Measurements from ENCODE around the gene MEX3A. TPM values are rescaled to one million over a fixed set of nuclear protein-coding genes. Genes with fewer than 3 reads are reported as not detected.

Gene MEX3A
- total RNA-seq, 4 donors from 2014 or later: 0.15 to 1.4 (median 0.65) TPM

DNA sequence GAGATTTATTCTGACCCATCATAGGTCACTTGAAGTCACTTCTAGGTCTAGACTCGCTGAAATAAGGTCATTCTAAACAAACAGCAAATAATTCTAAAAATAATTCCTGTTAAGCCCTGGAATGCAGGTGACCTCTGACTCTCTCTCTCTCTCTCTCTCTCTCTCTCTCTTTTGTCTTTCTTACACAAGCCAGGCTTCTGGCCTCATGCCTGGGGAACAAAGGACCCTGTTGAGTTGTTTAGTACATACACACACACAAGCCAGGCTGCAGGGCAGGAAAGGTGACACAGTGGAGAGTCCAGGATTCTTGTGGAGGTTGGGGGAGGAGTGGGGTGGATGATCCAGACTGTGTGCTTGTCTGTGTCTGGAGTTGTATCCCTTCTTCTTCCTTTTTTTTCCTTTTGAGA, 4.0 kb upstream of the MEX3A start:
- Histone ChIP-seq H3K4me1 (peaks cover 10 to 36% (median 11%) of the 10 kb centered on the region in 3 donors), H3K27me3 (peaks cover 0 to 6% (median 0%) of the 10 kb centered on the region in 4 donors), H3K27ac (no peak overlapping the region), H3K9me3 (no peaks in the 10 kb centered on the region), H3K4me3 (no peak overlapping the region), H3K36me3 (no peaks in the 10 kb centered on the region)
- 14 to 22% methylated on average over 1 of the region's 1 CpG for WGBS, 2 donors
- intact Hi-C loops (cut with DNase I): no loop called here
- TF ChIP-seq POLR2A (IDR thresholded peaks at IDR 0.05): no peak
- DNase-seq: no peak

DNA sequence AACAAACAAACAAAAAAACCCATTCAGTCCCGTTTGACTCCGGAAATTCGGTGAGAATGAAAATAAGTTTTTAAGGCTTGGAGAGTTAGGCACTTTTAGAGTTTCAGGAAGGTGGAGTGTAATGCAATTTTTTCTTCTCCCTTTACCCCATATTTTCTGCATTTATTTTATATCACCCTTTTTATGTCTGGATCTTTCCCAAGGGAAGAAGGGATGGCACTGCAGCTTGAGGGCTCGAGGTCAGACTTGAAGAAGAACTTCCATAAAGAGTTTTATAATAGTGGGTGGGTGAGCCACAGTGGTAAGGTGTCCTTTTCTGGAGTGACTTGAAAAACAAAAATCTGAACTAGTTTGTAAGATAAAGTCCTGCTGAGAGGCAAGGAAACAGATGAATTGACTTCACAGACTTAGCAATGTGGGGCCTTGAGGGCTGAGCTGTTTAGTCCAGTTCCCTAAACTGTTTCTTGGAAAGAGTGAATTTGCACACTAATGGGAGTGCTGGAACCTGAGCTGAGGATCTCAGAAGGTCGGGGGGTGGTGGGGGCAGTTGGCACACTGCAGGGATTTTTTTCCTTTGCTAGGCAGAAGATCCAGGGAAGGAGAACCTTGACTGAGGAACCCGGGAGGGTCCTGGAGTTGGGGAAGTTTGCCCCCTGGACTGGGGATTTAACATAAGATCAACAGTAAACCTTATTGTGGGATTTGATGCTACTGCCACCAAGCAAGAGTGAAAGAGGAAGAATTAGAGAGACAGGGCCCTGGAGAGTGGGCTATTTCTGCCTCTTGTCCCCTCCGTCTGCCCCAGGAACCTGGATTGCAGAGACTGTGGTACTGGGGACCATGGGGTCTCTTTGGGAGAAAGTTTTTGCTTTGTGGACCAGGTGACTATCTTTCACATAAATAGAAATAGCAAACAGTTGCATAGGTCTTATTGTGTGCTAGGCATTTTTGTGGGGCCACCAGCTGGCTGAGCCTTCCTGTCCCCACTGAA, 1.8 kb upstream of the MEX3A start:
- Histone ChIP-seq H3K9me3 (no peaks in the 10 kb centered on the region), H3K27ac (no peak overlapping the region), H3K4me3 (peak overlapping the region in 2 of 4 donors; percentile 75 to 96), H3K4me1 (peaks cover 7 to 38% (median 10%) of the 10 kb centered on the region in 3 donors), H3K27me3 (peaks cover 0 to 13% (median 0%) of the 10 kb centered on the region in 4 donors), H3K36me3 (no peaks in the 10 kb centered on the region)
- WGBS, 2 donors: 67 to 68% methylated on average over 7 of the region's 7 CpGs
- intact Hi-C loops (cut with DNase I): no loop called here
- TF ChIP-seq POLR2A (IDR thresholded peaks at IDR 0.05): no peak
- TF ChIP-seq, protein P1, sequence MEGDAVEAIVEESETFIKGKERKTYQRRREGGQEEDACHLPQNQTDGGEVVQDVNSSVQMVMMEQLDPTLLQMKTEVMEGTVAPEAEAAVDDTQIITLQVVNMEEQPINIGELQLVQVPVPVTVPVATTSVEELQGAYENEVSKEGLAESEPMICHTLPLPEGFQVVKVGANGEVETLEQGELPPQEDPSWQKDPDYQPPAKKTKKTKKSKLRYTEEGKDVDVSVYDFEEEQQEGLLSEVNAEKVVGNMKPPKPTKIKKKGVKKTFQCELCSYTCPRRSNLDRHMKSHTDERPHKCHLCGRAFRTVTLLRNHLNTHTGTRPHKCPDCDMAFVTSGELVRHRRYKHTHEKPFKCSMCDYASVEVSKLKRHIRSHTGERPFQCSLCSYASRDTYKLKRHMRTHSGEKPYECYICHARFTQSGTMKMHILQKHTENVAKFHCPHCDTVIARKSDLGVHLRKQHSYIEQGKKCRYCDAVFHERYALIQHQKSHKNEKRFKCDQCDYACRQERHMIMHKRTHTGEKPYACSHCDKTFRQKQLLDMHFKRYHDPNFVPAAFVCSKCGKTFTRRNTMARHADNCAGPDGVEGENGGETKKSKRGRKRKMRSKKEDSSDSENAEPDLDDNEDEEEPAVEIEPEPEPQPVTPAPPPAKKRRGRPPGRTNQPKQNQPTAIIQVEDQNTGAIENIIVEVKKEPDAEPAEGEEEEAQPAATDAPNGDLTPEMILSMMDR (IDR thresholded peaks at IDR 0.05): no peak
- no peak for DNase-seq

DNA sequence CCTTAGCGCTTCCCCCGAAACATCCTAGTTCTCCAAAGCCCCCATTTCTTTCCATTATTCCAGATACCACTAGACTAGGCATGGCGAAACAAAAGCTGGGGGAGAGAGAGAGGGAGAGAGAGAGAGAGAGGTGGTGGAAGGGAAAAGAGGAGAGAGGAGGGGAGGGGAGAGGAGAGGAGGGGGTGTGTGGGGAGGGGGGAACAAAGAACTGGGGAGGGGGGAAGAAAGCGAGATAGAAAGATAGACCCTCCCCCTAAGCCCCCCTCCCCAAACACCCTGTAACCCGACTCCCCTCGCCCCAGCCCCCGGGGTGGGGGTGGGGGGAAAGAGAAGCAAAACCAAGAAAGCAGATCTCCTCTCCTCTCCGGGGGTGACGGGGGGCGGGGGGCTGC, 352 bp downstream of the MEX3A start:
- Histone ChIP-seq H3K27ac (peak overlapping the region in 2 of 4 donors; percentile 70 to 71), H3K9me3 (no peaks in the 10 kb centered on the region), H3K4me3 (peak overlapping the region; percentile 49 to 96 (median 82)), H3K4me1 (peaks cover 7 to 38% (median 10%) of the 10 kb centered on the region in 3 donors), H3K36me3 (peaks cover 0 to 3% (median 0%) of the 10 kb centered on the region in 3 donors), H3K27me3 (peaks cover 0 to 13% (median 0%) of the 10 kb centered on the region in 4 donors)
- DNase-seq: no peak
- intact Hi-C loops (cut with DNase I): no loop called here
- 0% methylated on average over 1 to 4 of the region's 10 CpGs for WGBS, 2 donors
- TF ChIP-seq POLR2A (IDR thresholded peaks at IDR 0.05): no peak
- TF ChIP-seq, protein P1 (IDR thresholded peaks at IDR 0.05): no peak

DNA sequence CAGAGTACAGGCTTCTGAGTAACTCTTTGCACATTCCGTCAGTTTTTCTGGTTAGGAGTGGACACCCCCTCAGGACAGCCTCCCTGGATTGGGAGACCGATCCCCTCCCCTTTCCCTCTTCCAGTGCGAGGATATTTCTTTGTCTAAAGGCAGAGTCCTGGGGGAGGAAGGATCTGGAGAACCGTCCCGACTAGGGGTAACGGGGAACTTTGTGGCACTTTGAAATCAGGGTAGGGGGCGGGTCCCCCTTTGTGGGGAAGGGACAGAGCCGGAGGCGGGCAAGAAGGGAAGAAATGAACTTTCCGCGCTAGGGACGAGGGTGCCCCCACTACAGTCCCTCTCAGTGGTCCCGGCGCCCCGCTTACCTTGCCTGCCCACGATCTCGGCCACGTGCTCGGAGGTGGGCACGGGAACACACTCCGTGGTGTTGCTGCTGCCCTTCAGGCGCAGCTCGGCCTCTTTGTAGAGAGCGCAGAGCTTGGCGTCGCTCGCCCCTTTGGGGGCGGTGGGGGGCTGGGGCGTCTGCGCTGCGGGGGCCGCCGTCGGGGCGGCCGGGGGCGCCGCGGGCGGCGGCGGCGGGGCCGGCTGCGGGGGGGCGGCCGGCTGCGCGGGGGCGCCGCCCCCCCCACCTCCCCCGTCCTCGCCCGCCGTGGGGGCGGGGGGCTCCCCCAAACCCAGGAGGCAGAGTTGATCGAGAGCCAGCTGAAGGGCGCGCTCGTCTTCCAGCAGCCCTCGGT, 917 bp downstream of the MEX3A start:
- intact Hi-C loops (cut with DNase I): no loop called here
- Histone ChIP-seq H3K36me3 (peaks cover 0 to 9% (median 0%) of the 10 kb centered on the region in 3 donors), H3K27ac (peak overlapping the region in 1 of 4 donors; percentile 71), H3K4me1 (peaks cover 7 to 35% (median 10%) of the 10 kb centered on the region in 3 donors), H3K9me3 (no peaks in the 10 kb centered on the region), H3K27me3 (peaks cover 0 to 13% (median 0%) of the 10 kb centered on the region in 4 donors), H3K4me3 (peak overlapping the region; percentile 49 to 96 (median 82))
- TF ChIP-seq, protein P1 (IDR thresholded peaks at IDR 0.05): no peak
- no peak for TF ChIP-seq POLR2A (IDR thresholded peaks at IDR 0.05)
- 0% methylated on average over 1 to 4 of the region's 61 CpGs for WGBS, 2 donors
- no peak for DNase-seq

DNA sequence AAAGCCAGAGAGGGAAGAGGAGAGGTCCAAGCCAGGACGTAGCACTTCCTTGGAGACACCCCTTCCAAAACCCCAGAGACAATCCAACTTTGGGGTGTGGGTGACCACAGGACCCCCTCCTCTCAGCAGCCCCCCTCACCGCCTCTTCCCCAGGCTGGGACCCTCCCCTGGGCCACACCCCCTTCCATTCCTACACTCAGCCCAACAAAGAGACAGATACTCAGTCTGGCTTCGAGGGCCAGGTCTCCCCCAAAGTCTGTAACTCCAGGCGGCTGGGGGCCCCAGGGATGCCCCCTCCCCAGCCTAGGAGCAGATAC, 1.4 kb downstream of the MEX3A start:
- WGBS, 2 donors: 67% methylated on average over 2 of the region's 4 CpGs; no CpG with 5 or more reads in 1 of the 2 donors
- peaks cover 7 to 36% (median 10%) of the 10 kb centered on the region in 3 donors for H3K4me1 ChIP-seq

More for the DNA sequence above, 1.4 kb downstream of the MEX3A start:
- Histone ChIP-seq H3K36me3 (peaks cover 0 to 9% (median 0%) of the 10 kb centered on the region in 3 donors), H3K27ac (no peak overlapping the region), H3K27me3 (peaks cover 0 to 13% (median 0%) of the 10 kb centered on the region in 4 donors), H3K9me3 (no peaks in the 10 kb centered on the region), H3K4me3 (peak overlapping the region in 2 of 4 donors; percentile 75 to 96)
- TF ChIP-seq POLR2A (IDR thresholded peaks at IDR 0.05): no peak
- TF ChIP-seq, protein P1 (IDR thresholded peaks at IDR 0.05): no peak
- intact Hi-C loops (cut with DNase I): no loop called here
- no peak for DNase-seq

Measured in esophagus squamous epithelium (tissue), 5 donors.